Chondrocyte (in vitro differentiated cells): ENCODE results near the gene ALG14. TPM values are rescaled to one million over a fixed set of nuclear protein-coding genes. Genes with fewer than 3 reads are reported as not detected.

Experiments used
- DNase-seq: peaks from one replicate; pipeline ENCODE4 v3.0.0; 2021; ENCODE audit warnings: mixed read lengths, low spot score
- H3K27ac Mint-ChIP-seq: one replicate; pipeline ENCODE4 v1.8.0; 2021; ENCODE audit warnings: mild to moderate bottlenecking, moderate library complexity, mixed read lengths; ENCODE audit not compliant: unreplicated experiment
- H3K27me3 Mint-ChIP-seq: 2 replicates; pipeline ENCODE4 v1.8.0; 2021; ENCODE audit warnings: low read depth, mixed read lengths
- H3K36me3 Mint-ChIP-seq: 2 replicates; pipeline ENCODE4 v1.8.0; 2021; ENCODE audit warnings: low read depth, mixed read lengths
- H3K4me1 Mint-ChIP-seq: 2 replicates; pipeline ENCODE4 v1.8.0; 2021; ENCODE audit warnings: low read depth, mild to moderate bottlenecking, mixed read lengths
- H3K4me3 Mint-ChIP-seq: one replicate; pipeline ENCODE4 v1.8.0; 2021; ENCODE audit warnings: mild to moderate bottlenecking, moderate library complexity, mixed read lengths; ENCODE audit not compliant: unreplicated experiment
- H3K9me3 Mint-ChIP-seq: 2 replicates; pipeline ENCODE4 v1.8.0; 2021; ENCODE audit warnings: low read depth, mixed read lengths
- CTCF ChIP-seq: fragments of 200-600 bp; sonication (generic); IDR thresholded peaks from 2 replicates; pipeline ENCODE4 v1.5.0; 2021; ENCODE audit warnings: antibody characterized with exemption, mild to moderate bottlenecking, moderate library complexity
- total RNA-seq: library from RNA; stranded (reverse); gene quantifications from 3 replicates; pipeline ENCODE4 v1.2.1, GENCODE V29; 2021

ALG14 gene
- total RNA-seq, 1 donor from 2014 or later, result 3.8 TPM

- TF ChIP-seq CTCF, result no peak
- Mint-ChIP-seq H3K4me1 (peaks cover 13% of the 10 kb centered on the region), H3K4me3 (no peak overlapping the region), H3K27ac (no peak overlapping the region), H3K36me3 (no peaks in the 10 kb centered on the region), H3K9me3 (no peaks in the 10 kb centered on the region), H3K27me3 (no peaks in the 10 kb centered on the region)
- no peak for DNase-seq
Measured at GRCh38 chr1:94958081-94958480, 114.7 kb downstream of the ALG14 start.

- no peaks in the 10 kb centered on the region for H3K36me3 Mint-ChIP-seq
Measured at GRCh38 chr1:94955767-94956632, 116.8 kb downstream of the ALG14 start.

GRCh38 chr1:94954263-94955220 is 118.2 kb downstream of the ALG14 start:
- DNase-seq, result no peak
- no peaks in the 10 kb centered on the region for H3K9me3 Mint-ChIP-seq
- H3K4me1 Mint-ChIP-seq, result peaks cover 7% of the 10 kb centered on the region
- H3K36me3 Mint-ChIP-seq, result no peaks in the 10 kb centered on the region
- H3K27ac Mint-ChIP-seq, result no peak overlapping the region
- no peaks in the 10 kb centered on the region for H3K27me3 Mint-ChIP-seq
- TF ChIP-seq CTCF, result no peak
- no peak overlapping the region for H3K4me3 Mint-ChIP-seq

More at GRCh38 chr1:94955767-94956632, 116.8 kb downstream of the ALG14 start:
- TF ChIP-seq CTCF, result no peak
- Mint-ChIP-seq H3K9me3 (no peaks in the 10 kb centered on the region), H3K4me1 (peaks cover 7% of the 10 kb centered on the region), H3K27ac (no peak overlapping the region), H3K27me3 (no peaks in the 10 kb centered on the region), H3K4me3 (no peak overlapping the region)
- no peak for DNase-seq

GRCh38 chr1:94953746-94954145 is 119.0 kb downstream of the ALG14 start:
- Mint-ChIP-seq H3K9me3 (no peaks in the 10 kb centered on the region), H3K4me3 (no peak overlapping the region), H3K36me3 (no peaks in the 10 kb centered on the region), H3K4me1 (peaks cover 7% of the 10 kb centered on the region), H3K27ac (no peak overlapping the region), H3K27me3 (no peaks in the 10 kb centered on the region)
- no peak for TF ChIP-seq CTCF
- no peak for DNase-seq

- Mint-ChIP-seq H3K9me3 (no peaks in the 10 kb centered on the region), H3K4me1 (peaks cover 7% of the 10 kb centered on the region), H3K27me3 (no peaks in the 10 kb centered on the region), H3K4me3 (no peak overlapping the region), H3K36me3 (no peaks in the 10 kb centered on the region), H3K27ac (no peak overlapping the region)
- no peak for TF ChIP-seq CTCF
- no peak for DNase-seq
Measured at GRCh38 chr1:94953107-94953506, 119.6 kb downstream of the ALG14 start.
